RKO (cell line): ENCODE measurements around the gene BACE2.
A peak's percentile ranks its signal among the peaks of the same experiment; 100 is the strongest.
"Not testable (repeated sequence)": the region's sequence is repeated elsewhere in the genome, so short reads cannot be mapped to it uniquely, and the experiment has no call there.

Source experiments
- DNase-seq: peaks from one replicate; pipeline ENCODE4 v3.0.0-alpha.2; 2016; ENCODE audit warnings: low spot score

The BACE2 gene

GRCh38 chr21:41185802-41186201 lies 17.8 kb downstream of the BACE2 start:
- DNase-seq: no peak

DNA sequence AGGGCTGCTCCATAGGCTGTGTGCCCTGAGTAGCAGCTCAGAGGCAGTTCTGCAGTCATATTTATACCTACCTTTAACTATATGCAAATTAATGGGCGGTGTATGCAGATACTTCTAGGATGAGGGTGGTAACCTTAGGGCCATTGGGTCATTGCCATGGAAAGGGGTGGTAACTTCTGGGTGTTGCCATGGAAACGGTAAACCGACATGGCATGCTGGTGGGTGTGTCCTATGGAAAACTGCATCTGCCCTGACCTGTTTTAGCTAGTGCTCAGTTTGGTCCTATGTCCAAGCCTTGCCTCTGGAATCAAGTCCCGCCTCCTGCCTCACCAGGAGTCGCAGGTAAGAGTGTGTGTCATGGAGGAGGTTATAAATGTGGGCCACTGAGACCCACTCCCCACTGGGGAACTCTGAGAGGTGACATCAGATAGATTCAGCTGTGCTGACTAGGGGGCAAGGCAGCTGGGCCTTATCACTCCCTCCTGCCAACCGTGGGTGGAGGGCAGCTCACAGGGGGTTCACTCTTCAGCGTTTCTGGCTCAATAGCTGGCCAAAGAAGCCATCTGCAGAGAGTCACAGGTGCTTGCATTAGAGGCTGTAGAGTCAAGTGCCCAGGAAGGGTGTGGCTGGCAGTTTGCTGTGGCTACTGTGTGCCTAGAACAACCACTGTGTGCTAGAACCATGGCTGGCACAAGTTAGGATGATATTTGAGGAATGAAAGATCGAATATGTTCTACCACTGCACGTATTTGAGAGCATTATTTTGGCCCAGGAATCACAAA lies 19.0 kb downstream of the BACE2 start:
- no peak for DNase-seq

- no peak for DNase-seq
These were observed 19.6 kb downstream of the BACE2 start for GRCh38 chr21:41187537-41188025.

DNA sequence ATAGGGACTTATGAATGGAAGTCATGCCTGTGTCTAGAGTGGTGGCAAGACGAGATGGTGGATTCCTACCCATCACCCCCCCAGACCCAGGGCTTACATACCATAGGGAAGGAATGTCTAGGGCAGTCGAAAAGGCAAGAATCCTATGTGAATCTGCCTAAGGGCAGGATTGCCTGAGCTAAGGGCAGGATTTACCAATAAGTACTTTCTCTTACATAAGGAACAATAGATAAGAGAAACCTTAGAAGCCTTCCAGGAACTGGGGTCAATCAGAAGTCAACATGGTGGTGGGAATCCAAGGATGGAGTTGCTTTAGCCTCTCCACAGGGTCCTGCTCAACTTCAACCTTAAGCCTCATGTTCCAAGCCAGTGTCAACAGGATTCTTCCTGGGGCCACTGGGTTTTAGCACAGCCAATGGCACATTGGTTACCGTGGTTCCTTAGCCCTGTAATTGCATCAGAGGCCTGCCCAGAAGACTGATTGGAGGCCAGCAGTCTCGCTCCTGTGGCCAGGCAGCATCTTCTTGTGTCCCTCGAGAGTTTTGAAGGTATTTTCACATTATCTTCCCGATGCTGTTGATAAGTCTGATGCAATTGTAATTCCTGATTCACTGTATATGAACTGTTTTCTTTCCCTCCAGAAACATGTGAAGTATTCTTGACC lies 20.7 kb downstream of the BACE2 start:
- DNase-seq: no peak

DNA sequence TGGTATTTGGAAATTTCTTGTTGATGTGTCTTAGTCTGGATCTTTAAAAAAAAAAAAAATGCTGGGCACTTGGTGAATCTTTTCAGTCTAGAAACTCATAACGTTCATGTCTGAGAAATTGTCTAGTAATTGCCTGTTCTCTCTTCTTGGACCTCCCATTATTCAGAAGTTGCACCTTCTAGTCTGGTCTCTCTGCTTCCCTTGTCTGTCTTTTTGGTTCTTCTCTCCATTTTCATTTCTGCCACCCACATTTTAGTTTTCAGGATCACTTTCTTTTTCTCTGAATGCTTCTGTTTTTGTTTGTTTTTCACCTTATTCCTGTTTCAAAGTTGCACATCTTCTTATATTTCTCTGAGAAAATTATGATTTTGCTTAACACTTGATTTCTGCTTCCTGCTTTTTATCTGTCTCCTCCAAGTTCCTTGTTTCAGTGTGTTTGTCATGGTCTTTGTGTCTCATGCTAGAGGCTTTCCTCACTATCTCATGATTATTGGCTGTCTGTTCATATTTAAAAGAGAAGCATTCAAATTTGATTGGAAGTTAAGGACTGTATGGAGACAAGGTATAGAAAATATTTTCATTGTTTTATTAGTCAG lies 21.3 kb downstream of the BACE2 start:
- no peak for DNase-seq

GRCh38 chr21:41192552-41192951 lies 24.6 kb downstream of the BACE2 start:
- not testable (repeated sequence) for DNase-seq

DNA sequence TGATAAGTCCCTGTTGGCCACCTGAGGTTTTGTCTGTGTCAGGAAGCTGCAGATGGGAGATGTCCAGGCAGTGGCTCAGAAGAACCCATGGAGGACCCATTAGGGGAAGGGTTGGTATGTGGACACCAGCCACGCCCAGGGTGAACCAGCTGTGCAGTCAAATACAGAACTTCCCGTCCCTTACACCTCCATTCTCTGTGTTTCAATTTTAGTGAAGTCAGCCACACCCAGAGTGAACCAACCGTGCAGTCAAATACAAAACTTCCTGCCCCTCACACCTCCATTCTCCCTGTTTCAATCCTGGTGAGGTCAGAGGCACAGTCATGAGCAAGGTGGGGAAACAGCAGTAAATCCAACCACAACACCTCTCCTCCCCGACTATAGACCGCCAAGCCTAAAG lies 27.4 kb downstream of the BACE2 start:
- no peak for DNase-seq

DNA sequence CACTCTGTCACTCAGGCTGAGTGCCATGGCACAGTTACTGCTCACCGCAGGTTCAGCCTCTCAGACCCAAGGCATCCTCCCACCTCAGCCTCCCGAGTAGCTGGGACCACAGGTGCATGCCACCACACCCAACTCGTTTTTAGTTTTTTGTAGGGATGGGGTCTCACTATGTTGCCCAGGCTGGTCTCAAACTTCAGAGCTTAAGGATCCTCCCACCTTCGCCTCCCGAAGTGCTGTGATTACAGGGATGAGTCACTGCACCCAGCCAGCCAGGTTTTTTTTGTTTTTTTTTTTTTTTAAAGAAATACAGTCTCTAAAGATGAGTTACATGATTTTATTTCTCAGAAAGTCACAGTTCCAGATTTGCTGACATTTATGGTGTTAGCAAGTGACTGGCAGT lies 29.0 kb downstream of the BACE2 start:
- peak; percentile 26 for DNase-seq

DNA sequence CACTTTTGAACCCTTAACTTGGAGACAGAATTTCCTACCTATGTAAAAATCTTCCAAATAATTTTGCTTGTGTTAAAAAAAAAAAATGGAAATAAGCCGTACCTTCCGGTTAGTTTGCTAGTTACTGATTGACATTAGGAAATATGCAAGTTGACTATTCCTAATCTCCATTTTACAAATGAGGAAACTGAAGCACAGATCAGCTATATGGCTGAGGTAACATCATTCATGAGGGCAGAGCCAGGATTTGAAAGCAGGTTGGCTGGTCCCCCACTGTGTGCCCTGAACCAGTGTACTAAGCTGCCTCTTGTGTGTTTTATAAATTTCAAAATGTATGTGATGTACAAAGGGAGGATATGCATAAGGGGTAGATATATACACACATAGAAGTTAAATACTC lies 29.6 kb downstream of the BACE2 start:
- no peak for DNase-seq

DNA sequence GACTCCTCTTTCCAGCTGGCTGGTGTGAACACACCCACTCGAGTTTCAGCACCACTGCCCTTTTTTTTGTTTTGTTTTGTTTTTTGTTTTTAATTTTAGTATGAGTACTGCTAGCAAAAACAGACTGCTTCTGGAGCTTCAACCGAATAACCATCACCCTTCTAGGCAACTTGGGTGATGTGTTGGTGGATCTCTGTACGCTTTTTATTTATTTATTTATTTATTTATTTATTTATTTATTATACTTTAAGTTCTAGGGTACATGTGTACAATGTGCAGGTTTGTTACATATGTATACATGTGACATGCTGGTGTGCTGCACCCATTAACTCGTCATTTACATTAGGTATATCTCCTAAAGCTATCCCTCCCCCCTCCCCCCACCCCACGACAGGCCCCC lies 30.7 kb downstream of the BACE2 start:
- DNase-seq: not testable (repeated sequence)

DNA sequence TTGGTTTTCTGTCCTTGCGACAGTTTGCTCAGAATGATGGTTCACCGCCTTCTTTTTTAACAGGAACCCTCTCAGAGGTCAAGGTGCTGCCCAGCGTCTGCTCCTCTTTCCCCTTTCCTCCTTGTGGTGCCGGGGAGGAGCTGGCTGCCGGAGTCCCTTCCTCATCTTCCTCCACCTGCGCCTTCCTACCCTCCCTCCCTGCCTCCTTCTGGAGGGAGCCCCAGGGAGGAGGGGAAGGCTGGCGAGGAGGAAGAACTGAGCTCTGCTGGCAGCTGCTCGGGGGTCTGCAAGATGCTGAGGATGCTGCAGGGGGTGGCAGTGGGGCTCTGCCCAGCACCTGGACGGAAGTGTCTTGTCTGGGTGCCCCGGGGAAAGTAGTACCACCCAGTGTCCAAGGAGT lies 31.2 kb downstream of the BACE2 start:
- DNase-seq: no peak

- DNase-seq: no peak
These were observed 31.6 kb downstream of the BACE2 start for GRCh38 chr21:41199588-41199987.

GRCh38 chr21:41201385-41201784 lies 33.4 kb downstream of the BACE2 start:
- no peak for DNase-seq

- DNase-seq: no peak
These were observed 36.8 kb downstream of the BACE2 start for GRCh38 chr21:41204736-41205135.

DNA sequence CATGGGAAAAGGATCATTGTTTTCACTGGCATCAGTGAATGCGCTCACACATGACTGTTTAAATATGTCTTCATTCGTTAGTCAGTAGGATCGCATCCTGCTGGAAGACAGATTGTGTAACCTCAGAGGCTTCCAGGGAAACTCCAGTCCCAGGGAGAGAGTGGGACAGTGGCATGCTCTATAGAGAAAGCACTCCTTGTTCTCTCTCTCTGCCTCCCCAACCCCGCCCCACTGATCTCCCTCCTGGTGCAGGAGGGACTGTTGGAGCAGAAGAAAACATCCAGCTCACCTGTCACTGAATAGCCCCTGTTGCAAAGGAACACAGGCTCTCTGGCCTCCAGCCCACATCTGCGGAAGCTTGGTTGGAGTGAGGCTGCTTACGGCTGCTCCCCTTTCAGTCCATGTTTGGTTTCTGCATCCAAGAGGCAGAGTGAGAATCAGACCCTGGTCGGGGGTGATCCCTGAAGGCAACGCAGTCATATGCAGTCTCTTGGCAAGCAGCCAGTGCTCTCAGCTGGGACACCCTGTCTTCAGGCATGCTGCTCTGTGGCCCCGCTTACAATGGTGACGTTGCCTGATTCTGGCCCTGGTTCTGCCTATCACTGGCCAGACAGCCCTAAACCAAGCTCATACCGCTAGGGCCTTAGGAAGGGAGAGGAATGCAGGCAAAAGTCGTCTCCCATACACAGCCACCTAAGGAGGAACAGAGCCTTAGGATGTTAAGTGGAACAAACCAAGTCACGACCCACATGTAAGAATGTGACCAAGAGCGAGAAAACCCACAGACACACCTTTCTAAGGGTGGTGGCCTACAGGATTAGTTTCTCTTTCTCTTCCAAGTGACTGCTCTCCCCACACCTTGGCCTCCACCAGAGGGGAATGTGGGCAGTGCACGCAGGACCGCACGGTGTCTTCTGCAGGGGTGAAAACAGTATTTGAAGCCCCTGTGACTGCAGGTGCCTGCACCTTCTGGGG lies 39.7 kb downstream of the BACE2 start:
- no peak for DNase-seq

DNA sequence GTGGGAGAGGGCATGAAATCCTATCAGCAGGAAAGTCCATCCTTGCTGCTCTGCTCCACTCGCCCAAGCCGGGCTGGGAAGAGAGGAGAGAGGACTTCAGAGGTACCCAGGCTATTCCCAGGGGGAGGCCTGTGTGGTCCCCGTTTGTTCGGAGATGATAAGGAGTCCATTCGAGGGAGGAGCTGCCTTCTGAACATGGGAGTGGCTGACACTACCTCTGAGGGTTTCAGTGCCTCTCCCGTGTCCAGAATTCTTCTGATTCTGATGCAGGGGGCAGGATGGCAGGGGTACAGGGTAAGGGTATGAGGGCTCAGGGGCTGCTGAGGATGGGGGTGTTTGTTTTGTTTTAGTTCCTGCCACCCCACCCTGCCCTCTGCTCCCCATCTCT lies 40.4 kb downstream of the BACE2 start:
- DNase-seq: no peak

DNA sequence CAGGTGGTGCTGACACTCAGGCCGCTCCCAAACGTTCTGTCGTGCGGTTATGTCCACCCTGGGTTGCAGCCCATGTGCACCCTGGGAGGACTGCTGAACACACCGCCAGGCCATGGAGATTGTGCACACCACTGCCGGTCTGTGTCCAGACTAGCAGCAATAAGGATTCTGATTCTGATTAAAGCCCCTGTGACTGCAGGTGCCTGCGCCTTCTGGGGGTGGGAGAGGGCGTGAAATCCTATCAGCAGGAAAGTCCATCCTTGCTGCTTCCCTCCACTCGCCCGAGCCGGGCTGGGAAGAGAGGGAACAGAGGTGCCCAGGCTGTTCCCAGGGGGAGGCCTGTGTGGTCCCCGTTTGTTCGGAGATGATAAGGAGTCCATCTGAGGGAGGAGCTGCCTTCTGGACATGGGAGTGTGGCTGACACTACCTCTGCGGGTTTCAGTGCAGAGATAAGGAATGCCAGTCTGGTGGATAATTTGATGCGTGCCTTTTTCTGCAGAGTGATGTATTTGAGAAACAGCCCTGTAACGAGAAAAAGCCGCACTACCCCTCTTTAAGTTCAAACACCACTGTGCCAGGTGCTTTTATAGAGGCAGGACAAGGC lies 41.2 kb downstream of the BACE2 start:
- no peak for DNase-seq

DNA sequence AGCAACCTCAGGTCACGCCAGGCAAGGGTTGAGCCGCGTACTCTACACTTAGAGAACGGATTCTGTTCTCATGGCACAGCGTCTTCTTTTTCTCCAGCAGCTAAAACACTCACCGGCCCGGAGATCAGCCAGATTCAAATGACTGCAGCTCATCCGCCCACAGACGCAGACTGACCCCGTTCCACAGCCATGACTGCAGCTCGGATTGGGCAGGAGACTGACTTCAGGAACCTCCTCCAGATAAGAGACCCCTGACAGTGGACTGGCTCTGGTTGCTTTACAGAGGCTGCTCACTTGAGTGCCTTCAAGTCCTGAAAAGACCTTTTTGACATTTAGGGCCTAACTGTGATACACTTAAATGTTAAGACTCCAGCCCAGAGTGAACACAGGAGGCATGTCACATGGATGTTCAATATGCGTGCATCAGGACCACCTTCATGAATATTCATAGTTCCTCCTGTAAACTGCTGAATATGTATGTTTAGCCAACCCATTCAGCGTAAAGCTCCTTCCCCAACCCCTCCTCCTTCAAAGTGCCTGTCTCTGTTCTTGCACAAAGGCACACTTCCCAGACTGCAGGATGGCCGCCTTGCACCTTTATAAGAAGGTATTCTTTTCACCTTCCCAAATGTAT lies 42.6 kb downstream of the BACE2 start:
- no peak for DNase-seq

DNA sequence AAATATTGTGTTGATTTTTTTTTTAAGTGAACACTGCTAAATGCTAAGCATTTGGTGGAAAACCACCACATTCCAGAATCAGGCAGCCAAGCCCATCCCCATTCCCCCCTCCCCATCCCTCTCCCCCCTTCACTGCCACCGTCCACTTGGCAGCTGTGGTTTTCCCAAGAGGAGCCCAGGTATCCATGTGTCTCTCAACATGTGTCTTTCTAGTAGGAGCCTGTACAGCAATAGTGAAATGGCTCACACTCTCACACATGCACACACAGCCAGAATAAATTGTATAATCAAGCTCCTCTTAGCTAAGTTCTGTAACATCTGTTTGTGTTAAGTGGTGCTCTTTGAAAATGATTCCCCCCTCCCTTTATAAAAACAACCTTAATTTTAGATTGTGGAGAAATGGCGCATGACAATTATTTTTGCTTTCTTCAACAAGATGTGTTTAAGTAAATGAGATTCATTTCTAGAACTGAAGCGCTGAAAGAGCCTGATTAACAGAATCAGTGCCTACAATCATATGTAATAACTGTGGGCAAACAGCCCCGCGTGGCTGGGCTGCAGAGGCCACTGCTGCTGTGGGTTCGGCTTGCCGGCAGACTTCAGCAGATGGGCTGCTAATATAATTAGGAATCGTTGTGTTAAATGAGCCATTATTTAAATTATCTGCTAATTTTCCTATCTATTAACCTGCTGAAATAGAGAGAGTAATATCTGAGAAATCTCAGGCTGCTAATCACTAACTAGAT lies 43.3 kb downstream of the BACE2 start:
- no peak for DNase-seq

GRCh38 chr21:41213021-41213420 lies 45.1 kb downstream of the BACE2 start:
- no peak for DNase-seq
